HL-60 (cell line): ENCODE data around the gene TMEM94.

Experiments used
- DNase-seq, 2 experiments: peaks; one replicate each; pipeline ENCODE4 v3.0.0-alpha.2; 2010 to 2020; ENCODE audit warnings: low read depth in 1 of 2, low spot score in 1 of 2
- H3K27ac ChIP-seq: fragments of 250-450 bp; sonication (Bioruptor Pico); replicated peaks from 2 replicates; pipeline ENCODE4 v1.5.1; 2020; ENCODE audit warnings: mild to moderate bottlenecking, moderate library complexity
- H3K27me3 ChIP-seq: fragments of 250-450 bp; sonication (Bioruptor Pico); 2 replicates; pipeline ENCODE4 v1.5.1; 2021; ENCODE audit warnings: mild to moderate bottlenecking, moderate library complexity; ENCODE audit not compliant: insufficient read depth, poor library complexity, severe bottlenecking
- H3K4me3 ChIP-seq: replicated peaks from 2 replicates; pipeline ENCODE4 v1.5.1; 2011; ENCODE audit warnings: mild to moderate bottlenecking, control low read depth, low read length; ENCODE audit not compliant: insufficient read depth
- GABPA ChIP-seq: IDR thresholded peaks from 2 replicates; pipeline ENCODE4 v1.6.1; 2012; ENCODE audit warnings: low read depth
- POLR2AphosphoS5 ChIP-seq: IDR thresholded peaks from 2 replicates; pipeline ENCODE4 v1.6.1; 2012; ENCODE audit warnings: low read depth
- SPI1 ChIP-seq: IDR thresholded peaks from 2 replicates; pipeline ENCODE4 v1.6.1; 2012; ENCODE audit warnings: low read depth, mild to moderate bottlenecking, borderline replicate concordance
- TF ChIP-seq, protein P1 (sequence below): IDR thresholded peaks from one replicate; pipeline ENCODE4 v1.5.1; 2011; ENCODE audit warnings: low read length, control low read depth, inconsistent platforms; ENCODE audit not compliant: insufficient read depth
- TF ChIP-seq, protein P2 (sequence below): IDR thresholded peaks from 2 replicates; pipeline ENCODE4 v1.6.1; 2012; ENCODE audit warnings: low read depth; ENCODE audit not compliant: insufficient replicate concordance

TMEM94 gene

DNA sequence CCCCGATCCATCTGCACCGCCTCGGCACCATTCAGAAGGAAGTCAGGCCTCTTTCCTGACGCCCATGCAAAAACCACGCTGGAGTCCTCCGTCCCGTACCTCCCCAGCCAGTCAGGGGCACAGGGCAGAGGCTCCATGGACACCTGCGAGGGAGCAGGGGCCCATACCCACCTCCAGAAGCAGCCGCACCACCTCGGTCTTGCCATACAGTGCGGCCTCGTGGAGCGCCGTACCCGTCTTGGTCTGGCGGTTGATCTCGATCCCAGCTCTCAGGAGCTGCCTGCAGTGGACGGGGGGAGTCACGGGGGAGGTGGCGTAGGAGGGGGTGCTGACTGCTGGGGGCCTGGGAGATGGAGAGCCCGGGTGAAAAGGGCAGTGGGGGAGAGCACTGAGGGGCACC, 49.7 kb downstream of the TMEM94 start:
- Histone ChIP-seq H3K27me3 (no peaks in the 10 kb centered on the region), H3K27ac (no peak overlapping the region), H3K4me3 (no peak overlapping the region)
- TF ChIP-seq, protein P1, sequence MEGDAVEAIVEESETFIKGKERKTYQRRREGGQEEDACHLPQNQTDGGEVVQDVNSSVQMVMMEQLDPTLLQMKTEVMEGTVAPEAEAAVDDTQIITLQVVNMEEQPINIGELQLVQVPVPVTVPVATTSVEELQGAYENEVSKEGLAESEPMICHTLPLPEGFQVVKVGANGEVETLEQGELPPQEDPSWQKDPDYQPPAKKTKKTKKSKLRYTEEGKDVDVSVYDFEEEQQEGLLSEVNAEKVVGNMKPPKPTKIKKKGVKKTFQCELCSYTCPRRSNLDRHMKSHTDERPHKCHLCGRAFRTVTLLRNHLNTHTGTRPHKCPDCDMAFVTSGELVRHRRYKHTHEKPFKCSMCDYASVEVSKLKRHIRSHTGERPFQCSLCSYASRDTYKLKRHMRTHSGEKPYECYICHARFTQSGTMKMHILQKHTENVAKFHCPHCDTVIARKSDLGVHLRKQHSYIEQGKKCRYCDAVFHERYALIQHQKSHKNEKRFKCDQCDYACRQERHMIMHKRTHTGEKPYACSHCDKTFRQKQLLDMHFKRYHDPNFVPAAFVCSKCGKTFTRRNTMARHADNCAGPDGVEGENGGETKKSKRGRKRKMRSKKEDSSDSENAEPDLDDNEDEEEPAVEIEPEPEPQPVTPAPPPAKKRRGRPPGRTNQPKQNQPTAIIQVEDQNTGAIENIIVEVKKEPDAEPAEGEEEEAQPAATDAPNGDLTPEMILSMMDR: no peak
- TF ChIP-seq POLR2AphosphoS5 (no peak), SPI1 (no peak)
- TF ChIP-seq, protein P2, sequence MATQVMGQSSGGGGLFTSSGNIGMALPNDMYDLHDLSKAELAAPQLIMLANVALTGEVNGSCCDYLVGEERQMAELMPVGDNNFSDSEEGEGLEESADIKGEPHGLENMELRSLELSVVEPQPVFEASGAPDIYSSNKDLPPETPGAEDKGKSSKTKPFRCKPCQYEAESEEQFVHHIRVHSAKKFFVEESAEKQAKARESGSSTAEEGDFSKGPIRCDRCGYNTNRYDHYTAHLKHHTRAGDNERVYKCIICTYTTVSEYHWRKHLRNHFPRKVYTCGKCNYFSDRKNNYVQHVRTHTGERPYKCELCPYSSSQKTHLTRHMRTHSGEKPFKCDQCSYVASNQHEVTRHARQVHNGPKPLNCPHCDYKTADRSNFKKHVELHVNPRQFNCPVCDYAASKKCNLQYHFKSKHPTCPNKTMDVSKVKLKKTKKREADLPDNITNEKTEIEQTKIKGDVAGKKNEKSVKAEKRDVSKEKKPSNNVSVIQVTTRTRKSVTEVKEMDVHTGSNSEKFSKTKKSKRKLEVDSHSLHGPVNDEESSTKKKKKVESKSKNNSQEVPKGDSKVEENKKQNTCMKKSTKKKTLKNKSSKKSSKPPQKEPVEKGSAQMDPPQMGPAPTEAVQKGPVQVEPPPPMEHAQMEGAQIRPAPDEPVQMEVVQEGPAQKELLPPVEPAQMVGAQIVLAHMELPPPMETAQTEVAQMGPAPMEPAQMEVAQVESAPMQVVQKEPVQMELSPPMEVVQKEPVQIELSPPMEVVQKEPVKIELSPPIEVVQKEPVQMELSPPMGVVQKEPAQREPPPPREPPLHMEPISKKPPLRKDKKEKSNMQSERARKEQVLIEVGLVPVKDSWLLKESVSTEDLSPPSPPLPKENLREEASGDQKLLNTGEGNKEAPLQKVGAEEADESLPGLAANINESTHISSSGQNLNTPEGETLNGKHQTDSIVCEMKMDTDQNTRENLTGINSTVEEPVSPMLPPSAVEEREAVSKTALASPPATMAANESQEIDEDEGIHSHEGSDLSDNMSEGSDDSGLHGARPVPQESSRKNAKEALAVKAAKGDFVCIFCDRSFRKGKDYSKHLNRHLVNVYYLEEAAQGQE: no peak
- no peak for DNase-seq

DNA sequence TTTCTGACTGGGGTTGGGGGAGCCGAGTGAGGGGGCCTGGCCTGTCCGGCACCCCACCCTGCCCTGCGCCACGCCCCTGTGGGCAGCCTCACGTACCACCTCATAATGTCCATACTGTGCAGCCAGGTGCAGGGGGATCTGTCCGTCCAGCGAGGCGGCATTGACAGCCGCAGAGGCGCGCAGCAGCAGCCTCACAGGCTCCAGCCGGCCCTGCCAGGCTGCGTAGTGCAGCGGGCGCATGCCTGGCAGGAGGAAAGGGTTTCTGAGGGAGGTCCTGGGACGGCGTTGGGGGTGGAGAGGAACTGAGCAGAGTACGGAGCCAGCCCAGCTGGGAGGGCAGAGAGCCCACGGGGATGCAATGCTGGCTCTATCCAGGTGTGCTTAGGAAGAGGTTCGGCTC, 50.5 kb downstream of the TMEM94 start:
- H3K4me3 ChIP-seq: no peak overlapping the region
- TF ChIP-seq GABPA (no peak), SPI1 (no peak), POLR2AphosphoS5 (no peak)
- TF ChIP-seq, protein P1: no peak
- TF ChIP-seq, protein P2: no peak
- no peaks in the 10 kb centered on the region for H3K27me3 ChIP-seq
- no peak overlapping the region for H3K27ac ChIP-seq
- DNase-seq: no peak

DNA sequence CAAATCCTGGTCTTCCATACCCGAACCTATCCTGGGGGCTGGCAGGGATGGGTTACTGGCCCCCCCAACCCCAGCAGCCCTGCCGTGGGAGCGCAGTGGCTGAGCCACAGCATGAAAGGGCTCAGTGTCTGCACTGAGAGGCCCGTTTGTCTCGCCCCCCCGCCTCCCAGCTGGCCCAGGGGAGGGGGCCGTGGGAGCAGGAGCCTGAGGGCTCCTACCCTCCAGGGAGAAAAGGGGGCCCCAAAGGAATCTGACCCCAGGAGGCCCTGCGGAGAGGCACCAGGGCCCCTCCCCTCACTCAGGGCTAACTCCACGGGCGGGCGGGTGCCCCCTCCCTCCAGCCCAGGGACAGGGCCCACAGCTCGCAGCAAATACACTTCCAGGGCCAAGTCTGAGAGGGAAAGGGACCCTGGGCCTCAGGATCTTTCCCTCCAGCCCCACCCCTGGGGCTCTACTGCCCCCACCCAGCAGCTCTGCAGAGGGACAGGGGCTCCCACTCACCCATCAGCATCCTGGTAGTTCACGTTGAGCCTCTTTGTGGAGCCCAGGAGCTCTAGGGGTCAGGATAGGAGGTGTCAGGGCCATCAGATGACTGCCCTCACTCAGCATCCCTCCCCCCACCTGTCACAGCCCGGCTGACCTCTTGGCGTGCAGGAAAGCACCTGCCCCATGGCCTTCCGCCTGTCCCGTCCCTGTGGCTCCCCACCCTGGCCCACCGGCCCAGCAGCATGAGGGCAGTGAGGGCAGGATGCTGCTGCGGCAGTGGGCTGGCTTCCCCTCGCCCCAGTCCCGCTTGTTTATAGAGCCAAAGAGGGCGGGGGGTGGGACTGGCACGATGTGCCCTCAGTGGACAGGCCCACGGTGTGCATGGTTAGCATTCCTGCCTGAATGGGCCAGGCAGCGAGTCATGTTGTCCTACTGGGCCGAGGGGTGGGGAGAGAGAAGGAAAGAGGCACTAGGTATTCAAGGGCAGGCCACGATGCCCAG, 51.6 kb downstream of the TMEM94 start:
- H3K27me3 ChIP-seq: no peaks in the 10 kb centered on the region
- no peak for DNase-seq
- no peak overlapping the region for H3K27ac ChIP-seq
- TF ChIP-seq POLR2AphosphoS5: no peak
- TF ChIP-seq, protein P1: no peak
- TF ChIP-seq GABPA: no peak
- no peak for TF ChIP-seq SPI1
- TF ChIP-seq, protein P2: no peak
- no peak overlapping the region for H3K4me3 ChIP-seq
